H9 (cell line): ENCODE results near the gene THBS2. TPM values are rescaled to one million over a fixed set of nuclear protein-coding genes. Genes with fewer than 3 reads are reported as not detected.

Experiments used
- DNase-seq: peaks from one replicate; pipeline ENCODE4 v3.0.0-alpha.2; 2017
- H2AFZ ChIP-seq: one replicate; pipeline ENCODE4 v1.6.1; 2013; ENCODE audit warnings: mild to moderate bottlenecking, low read length, control low read depth, moderate library complexity
- H2AK5ac ChIP-seq: 2 replicates; pipeline ENCODE4 v1.6.1; 2013; ENCODE audit warnings: low read length, control low read depth, mixed read lengths; ENCODE audit not compliant: insufficient read length
- H2BK120ac ChIP-seq: one replicate; pipeline ENCODE4 v1.6.1; 2013; ENCODE audit warnings: low read depth, mild to moderate bottlenecking, low read length, control low read depth, inconsistent platforms; ENCODE audit not compliant: poor library complexity, severe bottlenecking
- H2BK12ac ChIP-seq: 2 replicates; pipeline ENCODE4 v1.6.1; 2013; ENCODE audit warnings: low read length, control low read depth, mixed read lengths, low read depth; ENCODE audit not compliant: insufficient read length
- H2BK15ac ChIP-seq: 2 replicates; pipeline ENCODE4 v1.6.1; 2013; ENCODE audit warnings: low read depth, low read length, control low read depth
- H2BK20ac ChIP-seq: one replicate; pipeline ENCODE4 v1.6.1; 2013; ENCODE audit warnings: low read depth, mild to moderate bottlenecking, low read length, control low read depth, inconsistent platforms; ENCODE audit not compliant: poor library complexity, severe bottlenecking
- H2BK5ac ChIP-seq: 2 replicates; pipeline ENCODE4 v1.6.1; 2013; ENCODE audit warnings: low read length, control low read depth, mixed read lengths; ENCODE audit not compliant: insufficient read length
- H3K14ac ChIP-seq: 2 replicates; pipeline ENCODE4 v1.6.1; 2013; ENCODE audit warnings: low read length, control low read depth; ENCODE audit not compliant: insufficient read depth
- H3K18ac ChIP-seq: 2 replicates; pipeline ENCODE4 v1.6.1; 2013; ENCODE audit warnings: low read depth, mild to moderate bottlenecking, mixed read lengths, low read length, control low read depth; ENCODE audit not compliant: insufficient read length
- H3K23ac ChIP-seq: 2 replicates; pipeline ENCODE4 v1.6.1; 2013; ENCODE audit warnings: low read length, control low read depth, mixed read lengths, low read depth; ENCODE audit not compliant: insufficient read length
- H3K23me2 ChIP-seq: 2 replicates; pipeline ENCODE4 v1.6.1; 2013; ENCODE audit warnings: low read depth, mild to moderate bottlenecking, mixed read lengths, low read length, control low read depth; ENCODE audit not compliant: insufficient read length, poor library complexity, severe bottlenecking
- H3K27ac ChIP-seq: 2 replicates; pipeline ENCODE4 v1.5.1; 2013; ENCODE audit warnings: low read length, control low read depth, mixed read lengths, low read depth; ENCODE audit not compliant: insufficient read length
- H3K27me3 ChIP-seq: 2 replicates; pipeline ENCODE4 v1.6.1; 2013; ENCODE audit warnings: low read length, control low read depth, inconsistent platforms; ENCODE audit not compliant: insufficient read depth
- H3K4ac ChIP-seq: 2 replicates; pipeline ENCODE4 v1.6.1; 2013; ENCODE audit warnings: low read depth, mild to moderate bottlenecking, control low read depth, inconsistent platforms, low read length, moderate library complexity
- H3K4me1 ChIP-seq: 2 replicates; pipeline ENCODE4 v1.6.1; 2013; ENCODE audit warnings: low read length, control low read depth, inconsistent platforms; ENCODE audit not compliant: insufficient read depth
- H3K4me2 ChIP-seq: 2 replicates; pipeline ENCODE4 v1.6.1; 2013; ENCODE audit warnings: low read length, control low read depth, mixed read lengths; ENCODE audit not compliant: insufficient read length, insufficient read depth
- H3K56ac ChIP-seq: 2 replicates; pipeline ENCODE4 v1.6.1; 2013; ENCODE audit warnings: low read depth, mild to moderate bottlenecking, mixed read lengths, low read length, control low read depth; ENCODE audit not compliant: insufficient read length
- H3K79me1 ChIP-seq: 2 replicates; pipeline ENCODE4 v1.6.1; 2013; ENCODE audit warnings: low read depth, mild to moderate bottlenecking, moderate library complexity, low read length, control low read depth, inconsistent platforms; ENCODE audit not compliant: insufficient read depth, poor library complexity, severe bottlenecking
- H3K79me2 ChIP-seq: 2 replicates; pipeline ENCODE4 v1.6.1; 2013; ENCODE audit warnings: low read length, control low read depth, inconsistent platforms; ENCODE audit not compliant: insufficient read depth
- H3K9ac ChIP-seq: 2 replicates; pipeline ENCODE4 v1.6.1; 2013; ENCODE audit warnings: low read length, control low read depth, mixed read lengths; ENCODE audit not compliant: insufficient read length; ENCODE audit errors: extremely low read depth
- H3K9me3 ChIP-seq: one replicate; pipeline ENCODE4 v1.6.1; 2013; ENCODE audit warnings: low read depth, low read length, inconsistent platforms; ENCODE audit not compliant: control insufficient read depth
- H3T11ph ChIP-seq: one replicate; pipeline ENCODE4 v1.6.1; 2013; ENCODE audit warnings: mild to moderate bottlenecking, low read length, control low read depth, inconsistent platforms
- H4K20me1 ChIP-seq: one replicate; pipeline ENCODE4 v1.6.1; 2013; ENCODE audit not compliant: control insufficient read depth, insufficient read length, insufficient read depth
- H4K5ac ChIP-seq: 2 replicates; pipeline ENCODE4 v1.6.1; 2013; ENCODE audit warnings: low read depth, mild to moderate bottlenecking, mixed read lengths, low read length, control low read depth; ENCODE audit not compliant: insufficient read length
- H4K8ac ChIP-seq: replicated peaks from 2 replicates; pipeline ENCODE4 v1.6.1; 2013; ENCODE audit warnings: low read length, control low read depth, mixed read lengths, low read depth; ENCODE audit not compliant: insufficient read length
- H4K91ac ChIP-seq: 2 replicates; pipeline ENCODE4 v1.6.1; 2013; ENCODE audit warnings: low read depth, mild to moderate bottlenecking, moderate library complexity, mixed read lengths, low read length, control low read depth; ENCODE audit not compliant: insufficient read length
- H3K27ac Mint-ChIP-seq, 3 experiments: 2 replicates in 2 of 3; 3 replicates in 1 of 3; pipeline ENCODE4 v1.8.0; 2020 to 2021; ENCODE audit warnings: mixed read lengths in 3 of 3, mild to moderate bottlenecking in 1 of 3, moderate library complexity in 1 of 3
- H3K27me3 Mint-ChIP-seq: 2 replicates; pipeline ENCODE4 v1.8.0; 2021; ENCODE audit warnings: low read depth, mild to moderate bottlenecking, moderate library complexity, mixed read lengths
- H3K36me3 Mint-ChIP-seq, 3 experiments: 2 replicates in 2 of 3; 3 replicates in 1 of 3; pipeline ENCODE4 v1.8.0; 2020 to 2021; ENCODE audit warnings: low read depth in 3 of 3, mixed read lengths in 3 of 3; ENCODE audit not compliant: insufficient read depth in 1 of 3
- H3K4me1 Mint-ChIP-seq, 2 experiments: 2 replicates each; pipeline ENCODE4 v1.8.0; 2020; ENCODE audit warnings: mixed read lengths in 2 of 2
- H3K4me3 Mint-ChIP-seq, 2 experiments: 2 replicates in 1 of 2; 3 replicates in 1 of 2; pipeline ENCODE4 v1.8.0; 2020 to 2021; ENCODE audit warnings: mild to moderate bottlenecking in 2 of 2, mixed read lengths in 2 of 2, moderate library complexity in 1 of 2
- H3K9me3 Mint-ChIP-seq, 2 experiments: 2 replicates in 1 of 2; 3 replicates in 1 of 2; pipeline ENCODE4 v1.8.0; 2020; ENCODE audit warnings: mild to moderate bottlenecking in 2 of 2, mixed read lengths in 2 of 2, moderate library complexity in 1 of 2
- WGBS: extraction: QIAGEN DNeasy Blood & Tissue Kit; methylation state at CpG from one replicate; pipeline ENCODE4 v1.1.7; 2013; ENCODE audit warnings: missing lambda C conversion rate, low lambda C conversion rate, mixed read lengths; ENCODE audit not compliant: insufficient read length; ENCODE audit errors: extremely low coverage; 5-methylcytosine and 5-hydroxymethylcytosine counted together
- total RNA-seq: library from RNA; stranded (reverse); gene quantifications from 2 replicates; pipeline ENCODE4 v1.2.1, GENCODE V29; 2021
- TF ChIP-seq, protein P1 (sequence below): fragments of 200-600 bp; sonication (generic); conservative IDR thresholded peaks from 3 replicates; pipeline ENCODE4 v1.8.0; 2021; ENCODE audit warnings: antibody characterized with exemption, mild to moderate bottlenecking

THBS2 gene
- total RNA-seq, 1 experiment from 2014 or later: 14.7 TPM

DNA sequence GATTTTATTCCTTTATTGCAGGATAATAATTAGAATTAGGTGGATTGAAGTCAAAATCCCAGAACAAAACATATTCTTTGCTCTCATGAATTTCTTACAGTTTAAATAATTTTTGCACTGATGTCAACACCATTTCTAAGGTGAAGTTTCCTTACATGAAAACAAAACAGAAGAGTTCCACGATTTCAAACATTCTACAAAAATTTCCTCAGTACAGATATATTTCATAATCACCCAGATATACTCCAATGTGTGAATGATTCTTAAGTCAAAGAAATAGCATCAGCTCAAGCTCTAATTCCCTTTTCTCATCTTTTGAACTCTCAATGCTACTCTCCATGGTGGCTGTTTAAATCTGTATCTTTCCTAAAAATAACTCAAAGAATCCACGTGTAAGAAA lies 39.5 kb upstream of the THBS2 start:
- Histone ChIP-seq H3K14ac (no peak overlapping the region), H3K56ac (no peak overlapping the region), H4K91ac (no peak overlapping the region), H3K79me1 (no peaks in the 10 kb centered on the region), H3K27me3 (no peaks in the 10 kb centered on the region), H4K20me1 (no peaks in the 10 kb centered on the region), H3K4ac (no peak overlapping the region), H3K23me2 (no peaks in the 10 kb centered on the region), H2BK120ac (no peak overlapping the region), H4K5ac (no peak overlapping the region), H2BK12ac (no peak overlapping the region), H3K4me2 (no peak overlapping the region), H2AFZ (no peak overlapping the region), H3T11ph (no peak overlapping the region), H3K4me1 (no peaks in the 10 kb centered on the region; the same call in 1 of the 2 replicates), H3K9ac (no peak overlapping the region), H4K8ac (no peak overlapping the region), H2BK5ac (no peak overlapping the region), H3K9me3 (no peaks in the 10 kb centered on the region), H3K27ac (no peak overlapping the region), H2AK5ac (no peak overlapping the region), H3K18ac (no peak overlapping the region), H2BK20ac (no peak overlapping the region), H3K79me2 (no peaks in the 10 kb centered on the region), H3K23ac (no peak overlapping the region), H2BK15ac (no peak overlapping the region)
- Mint-ChIP-seq H3K27ac (no peak overlapping the region), H3K4me3 (no peak overlapping the region), H3K9me3 (peaks cover 0 to 5% of the 10 kb centered on the region in 2 experiments; a peak in 2 of 5 replicates), H3K27me3 (no peaks in the 10 kb centered on the region; the same call in 1 of the 2 replicates), H3K4me1 (peaks cover 6 to 10% of the 10 kb centered on the region in 2 experiments), H3K36me3 (peaks cover 0 to 3% (median 0%) of the 10 kb centered on the region in 3 experiments; a peak in 1 of 7 replicates)
- TF ChIP-seq, protein P1, sequence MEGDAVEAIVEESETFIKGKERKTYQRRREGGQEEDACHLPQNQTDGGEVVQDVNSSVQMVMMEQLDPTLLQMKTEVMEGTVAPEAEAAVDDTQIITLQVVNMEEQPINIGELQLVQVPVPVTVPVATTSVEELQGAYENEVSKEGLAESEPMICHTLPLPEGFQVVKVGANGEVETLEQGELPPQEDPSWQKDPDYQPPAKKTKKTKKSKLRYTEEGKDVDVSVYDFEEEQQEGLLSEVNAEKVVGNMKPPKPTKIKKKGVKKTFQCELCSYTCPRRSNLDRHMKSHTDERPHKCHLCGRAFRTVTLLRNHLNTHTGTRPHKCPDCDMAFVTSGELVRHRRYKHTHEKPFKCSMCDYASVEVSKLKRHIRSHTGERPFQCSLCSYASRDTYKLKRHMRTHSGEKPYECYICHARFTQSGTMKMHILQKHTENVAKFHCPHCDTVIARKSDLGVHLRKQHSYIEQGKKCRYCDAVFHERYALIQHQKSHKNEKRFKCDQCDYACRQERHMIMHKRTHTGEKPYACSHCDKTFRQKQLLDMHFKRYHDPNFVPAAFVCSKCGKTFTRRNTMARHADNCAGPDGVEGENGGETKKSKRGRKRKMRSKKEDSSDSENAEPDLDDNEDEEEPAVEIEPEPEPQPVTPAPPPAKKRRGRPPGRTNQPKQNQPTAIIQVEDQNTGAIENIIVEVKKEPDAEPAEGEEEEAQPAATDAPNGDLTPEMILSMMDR: no peak
- WGBS: no CpG with 5 or more reads among the region's 2 CpGs
- no peak for DNase-seq
